Measurements from ENCODE around the gene PVALB.

PVALB gene

GRCh38 chr22:36846271-36846670, 29.4 kb upstream of the PVALB start:
- no peak for DNase-seq

DNA sequence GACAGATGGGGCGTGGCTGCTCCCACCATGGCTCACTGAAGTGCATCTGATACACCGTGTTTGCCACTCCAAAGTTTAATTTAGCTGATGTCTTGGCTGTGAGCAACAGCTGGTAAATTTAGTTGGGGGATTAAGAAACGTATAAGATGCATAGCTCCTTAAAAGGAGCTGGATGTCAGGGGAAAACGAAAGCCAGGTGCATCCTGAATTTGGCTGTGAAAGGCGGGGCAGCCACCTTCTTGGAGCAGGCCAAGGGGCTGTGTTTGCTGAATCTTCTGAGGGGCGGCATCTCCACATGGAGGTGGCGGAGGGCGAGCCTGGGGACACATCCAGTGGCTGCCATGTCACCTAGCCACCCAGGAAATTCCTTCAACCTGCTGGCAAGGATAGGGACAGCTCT, 23.3 kb upstream of the PVALB start:
- no peak for DNase-seq

- DNase-seq, result no peak
These were observed 22.7 kb upstream of the PVALB start for GRCh38 chr22:36839356-36840073.

DNA sequence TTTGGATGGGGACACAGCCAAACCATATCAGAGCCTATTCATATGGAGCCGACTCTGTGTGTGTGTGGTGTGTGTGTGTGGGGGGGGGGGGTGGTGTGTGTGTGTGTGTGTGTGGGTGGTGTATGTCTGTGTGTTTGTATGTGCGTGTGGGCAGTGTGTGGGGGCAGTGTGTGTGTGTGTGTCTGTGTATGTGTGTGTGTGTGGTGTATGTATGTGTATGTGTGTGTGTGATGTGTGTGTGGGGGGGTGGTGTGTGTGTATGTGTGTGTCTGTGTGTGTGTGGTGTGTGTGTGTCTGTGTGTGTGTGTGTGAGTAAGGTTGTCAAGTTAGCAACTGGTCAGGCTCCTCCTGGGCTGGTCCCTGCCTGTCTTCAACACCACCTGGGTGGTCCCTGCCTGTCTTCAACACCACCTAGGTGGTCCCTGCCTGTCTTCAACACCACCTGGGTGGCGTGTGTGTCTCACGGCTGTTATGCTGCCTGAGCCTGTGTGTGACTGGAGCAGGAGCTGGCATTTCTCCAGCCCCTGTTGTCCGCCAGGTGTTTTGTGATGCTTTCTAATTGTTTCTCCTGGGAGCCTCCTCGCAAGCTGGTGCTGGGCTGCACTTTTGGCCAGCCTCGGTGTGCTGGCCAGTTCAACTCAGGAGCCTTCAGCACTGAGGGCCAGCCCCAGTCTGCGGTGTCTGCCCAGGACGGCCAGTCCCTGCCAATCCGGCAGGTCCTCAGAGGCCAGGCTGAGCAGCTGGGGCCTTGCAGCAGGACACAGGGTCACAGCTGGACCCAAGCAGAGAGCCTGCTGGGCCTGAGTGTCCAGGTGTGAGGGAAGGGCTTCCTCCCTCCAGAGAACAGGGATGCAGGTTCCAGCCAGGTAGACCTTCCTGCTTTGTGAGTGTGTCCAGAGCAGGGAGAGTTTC, 21.5 kb upstream of the PVALB start:
- DNase-seq, result no peak

DNA sequence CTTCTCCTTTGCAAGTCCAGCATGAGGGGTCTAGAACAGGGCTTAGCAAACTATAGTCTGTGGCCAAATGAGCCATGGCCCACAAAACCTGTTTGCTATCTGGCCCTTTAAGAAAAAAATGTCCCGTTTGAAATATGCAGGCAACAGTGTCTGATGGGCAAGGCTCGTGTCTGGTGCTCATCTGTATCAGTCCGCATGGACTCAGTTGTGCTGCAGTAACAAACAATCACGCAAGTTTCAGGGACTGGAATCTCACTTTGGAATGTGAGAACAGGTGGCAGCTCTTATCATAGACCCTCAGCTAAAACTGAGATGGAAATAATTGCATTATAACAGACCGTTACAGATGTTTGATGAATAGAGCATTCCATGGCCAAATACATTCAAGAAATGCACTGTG, 19.1 kb upstream of the PVALB start:
- no peak for DNase-seq

DNA sequence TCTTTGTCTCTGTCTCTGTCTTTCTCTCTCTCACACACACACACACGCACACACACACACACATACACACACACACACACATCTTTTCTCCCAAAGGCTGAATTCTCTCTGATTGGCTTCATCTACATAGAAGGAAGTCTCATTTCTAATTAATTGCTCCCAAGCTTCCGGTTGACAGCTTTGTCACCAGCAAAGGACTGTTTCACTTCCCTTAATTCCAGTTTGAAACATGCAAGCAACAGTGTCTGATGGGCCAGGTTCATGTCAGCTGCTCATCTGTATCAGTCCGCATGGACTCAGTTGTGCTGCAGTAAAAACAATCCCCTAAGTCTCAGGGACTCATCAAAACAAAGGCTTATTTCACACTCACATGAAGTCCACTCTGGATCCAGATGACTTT, 16.2 kb upstream of the PVALB start:
- no peak for DNase-seq

DNA sequence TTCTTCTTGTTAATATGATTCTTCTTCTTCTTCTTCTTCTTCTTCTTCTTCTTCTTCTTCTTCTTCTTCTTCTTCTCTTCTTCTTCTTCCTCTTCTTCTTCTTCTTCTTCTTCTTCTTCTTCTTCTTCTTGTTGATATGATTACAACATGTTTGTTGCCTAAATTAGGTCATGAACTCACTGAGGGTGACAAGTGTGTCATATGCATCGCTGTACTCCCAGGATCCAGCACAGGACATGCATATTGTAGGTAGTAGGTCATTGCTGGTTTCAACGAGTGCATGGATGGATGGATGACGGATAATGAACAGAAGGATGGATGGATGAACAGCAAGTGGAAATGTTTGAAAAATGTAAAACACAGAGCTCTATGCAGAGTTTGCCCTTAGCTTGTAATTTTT, 14.9 kb upstream of the PVALB start:
- DNase-seq, result no peak

- DNase-seq, result no peak
These were observed 14.4 kb upstream of the PVALB start for GRCh38 chr22:36831206-36831605.

DNA sequence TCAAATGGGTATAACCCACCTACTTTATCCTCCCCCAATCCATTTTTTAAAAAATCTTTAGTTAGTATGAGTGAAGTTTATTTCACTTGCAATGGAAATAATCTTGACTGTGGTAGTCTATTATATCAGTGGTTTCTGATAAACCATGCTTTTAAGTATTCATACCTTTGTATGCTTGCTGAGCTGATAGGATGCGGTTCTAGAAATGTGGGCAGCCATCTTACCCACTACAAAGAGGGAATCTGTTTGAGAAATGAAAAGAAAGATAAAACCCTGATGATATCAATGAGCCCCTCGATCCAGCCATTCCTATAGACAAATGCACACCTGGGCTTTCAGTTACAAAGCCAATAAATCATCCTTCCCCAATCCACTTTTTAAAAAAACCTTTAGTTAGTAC, 13.8 kb upstream of the PVALB start:
- DNase-seq, result no peak

DNA sequence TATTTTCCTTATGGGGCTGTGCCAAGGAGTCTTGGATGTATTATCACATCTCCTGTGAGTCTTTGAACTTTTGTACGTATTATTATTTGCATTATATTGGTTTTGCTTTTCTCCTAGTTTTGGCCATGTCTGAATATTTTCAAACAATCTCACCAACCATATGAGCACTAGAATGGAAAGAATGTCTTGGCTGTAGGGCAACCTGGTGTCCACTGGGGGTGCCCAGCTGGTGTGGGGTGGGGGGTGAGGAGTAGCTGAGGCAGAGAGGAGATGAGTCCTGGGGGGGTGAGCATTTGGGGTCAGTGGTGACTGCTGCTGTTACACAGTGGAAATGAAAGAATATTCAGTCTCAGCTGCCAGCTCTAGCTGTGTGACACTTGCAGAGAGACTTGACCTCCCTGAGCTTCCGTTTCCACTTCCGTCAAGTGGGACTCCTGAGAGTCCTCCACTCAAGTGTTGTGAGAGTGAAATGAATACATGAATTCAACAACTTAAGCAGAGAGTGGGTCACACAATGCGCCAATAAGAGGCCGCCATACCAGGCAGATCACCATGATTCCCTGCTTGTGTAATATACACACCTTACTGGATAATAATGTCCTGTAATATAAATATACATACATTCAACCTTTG, 12.7 kb upstream of the PVALB start:
- DNase-seq, result peak; percentile 78

DNA sequence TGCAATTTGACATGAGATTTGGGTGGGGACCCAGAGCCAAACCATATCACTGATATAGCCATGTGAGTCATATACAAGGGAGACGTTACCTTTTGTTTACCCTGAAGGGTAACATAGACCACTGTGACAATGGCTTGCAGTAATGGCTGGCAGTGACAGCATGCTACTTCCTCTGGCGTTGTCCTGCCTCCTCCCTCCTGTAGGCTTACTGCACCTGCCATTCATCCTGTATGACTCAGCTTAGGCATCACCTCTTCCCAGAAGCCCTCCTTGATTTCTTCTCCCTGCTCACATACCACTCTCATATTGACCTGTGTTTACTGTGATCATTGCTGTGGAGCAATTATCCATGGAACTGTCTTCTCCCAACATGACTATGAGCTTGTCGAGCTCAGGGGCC, 12.0 kb upstream of the PVALB start:
- DNase-seq, result peak; percentile 32

- DNase-seq, result no peak
These were observed 9.4 kb upstream of the PVALB start for GRCh38 chr22:36826262-36826661.

DNA sequence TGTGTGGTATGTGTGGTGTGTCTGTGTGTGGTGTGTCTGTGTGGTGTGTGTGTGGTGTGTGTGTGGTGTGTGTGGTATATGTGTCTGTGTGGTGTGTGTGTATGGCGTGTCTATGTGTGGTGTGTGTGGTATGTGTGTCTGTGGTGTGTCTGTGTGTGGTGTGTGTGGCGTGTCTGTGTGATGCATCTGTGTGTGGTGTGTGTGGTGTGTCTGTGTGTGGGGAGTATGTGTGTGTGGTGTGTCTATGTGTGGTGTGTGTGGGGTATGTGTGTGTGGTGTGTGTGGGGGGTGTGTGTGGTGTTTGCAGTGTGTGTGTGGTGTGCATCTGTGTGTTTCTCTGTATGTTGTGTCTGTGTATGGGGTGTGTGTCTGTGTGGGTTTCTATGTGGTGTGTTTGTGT, 7.8 kb upstream of the PVALB start:
- no peak for DNase-seq

DNA sequence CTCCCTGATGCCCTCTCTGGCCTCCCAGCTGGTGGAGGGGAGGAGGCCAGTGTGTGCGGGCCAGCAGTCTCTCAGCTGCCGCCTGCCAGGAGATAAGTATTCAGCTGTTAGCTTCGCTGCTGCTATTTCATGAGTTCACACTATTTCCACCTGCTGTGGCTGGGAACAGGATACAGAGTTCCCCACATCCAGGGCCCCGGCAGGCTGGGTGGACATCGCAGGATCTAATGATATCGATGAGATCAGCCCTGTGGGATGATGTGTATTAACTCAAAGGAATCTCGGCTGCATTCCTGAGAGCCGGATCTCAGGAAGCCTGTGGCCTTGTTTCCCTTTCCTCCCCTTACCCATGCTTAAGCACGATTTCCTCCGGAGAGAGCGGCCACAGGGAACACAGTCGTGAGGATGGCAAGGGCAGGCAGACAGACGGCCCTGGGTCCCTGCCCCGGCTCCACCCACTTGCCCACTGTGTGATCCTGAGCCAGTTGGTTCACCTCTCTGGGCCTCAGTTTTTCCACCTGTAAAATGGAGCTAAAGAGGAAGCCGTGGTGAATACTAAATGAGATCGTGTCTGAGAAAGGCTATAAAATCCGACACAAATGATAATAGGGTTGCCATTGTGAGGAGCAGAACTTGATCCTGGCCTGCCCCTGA, 6.5 kb upstream of the PVALB start:
- no peak for DNase-seq

GRCh38 chr22:36822581-36822980, 5.7 kb upstream of the PVALB start:
- DNase-seq, result no peak

DNA sequence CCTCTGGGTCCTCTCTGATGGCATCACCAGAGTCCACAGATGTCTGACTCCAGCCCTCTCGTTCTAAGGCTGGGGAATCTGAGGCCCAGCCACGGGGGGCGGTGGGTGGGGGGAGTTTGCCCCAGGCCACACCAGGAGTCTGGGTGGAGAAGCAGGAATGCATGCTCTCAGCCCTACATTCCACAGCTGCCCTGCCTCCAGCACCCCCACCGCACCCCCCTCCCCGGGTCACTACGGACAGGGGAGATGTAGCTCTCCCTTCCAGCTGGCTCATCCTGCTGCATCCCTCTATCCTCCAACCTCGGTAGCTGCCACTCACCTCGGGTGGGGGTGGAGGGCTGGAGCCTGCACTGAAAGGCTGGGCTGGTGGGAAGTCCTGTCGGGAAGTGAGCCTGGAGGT, 2.3 kb upstream of the PVALB start:
- DNase-seq, result no peak

GRCh38 chr22:36818010-36818642, 1.3 kb upstream of the PVALB start:
- no peak for DNase-seq

GRCh38 chr22:36817525-36817848, 652 bp upstream of the PVALB start:
- DNase-seq, result no peak

DNA sequence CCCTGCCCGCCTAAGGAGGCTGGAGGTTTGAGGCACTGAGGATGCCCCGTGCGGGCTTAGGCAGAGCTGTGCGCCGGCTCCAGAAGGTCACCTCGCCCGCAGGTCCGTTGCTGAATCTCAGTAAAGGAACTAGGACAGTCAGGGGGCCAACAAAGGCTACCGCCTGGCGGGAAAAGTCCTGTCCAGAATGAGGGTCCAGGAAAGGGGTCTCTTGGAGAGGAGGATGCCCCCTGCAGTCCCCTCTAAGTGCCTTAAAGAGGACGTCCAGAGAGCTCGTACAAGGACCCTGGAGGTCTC, 548 bp downstream of the PVALB start:
- no peak for DNase-seq

DNA sequence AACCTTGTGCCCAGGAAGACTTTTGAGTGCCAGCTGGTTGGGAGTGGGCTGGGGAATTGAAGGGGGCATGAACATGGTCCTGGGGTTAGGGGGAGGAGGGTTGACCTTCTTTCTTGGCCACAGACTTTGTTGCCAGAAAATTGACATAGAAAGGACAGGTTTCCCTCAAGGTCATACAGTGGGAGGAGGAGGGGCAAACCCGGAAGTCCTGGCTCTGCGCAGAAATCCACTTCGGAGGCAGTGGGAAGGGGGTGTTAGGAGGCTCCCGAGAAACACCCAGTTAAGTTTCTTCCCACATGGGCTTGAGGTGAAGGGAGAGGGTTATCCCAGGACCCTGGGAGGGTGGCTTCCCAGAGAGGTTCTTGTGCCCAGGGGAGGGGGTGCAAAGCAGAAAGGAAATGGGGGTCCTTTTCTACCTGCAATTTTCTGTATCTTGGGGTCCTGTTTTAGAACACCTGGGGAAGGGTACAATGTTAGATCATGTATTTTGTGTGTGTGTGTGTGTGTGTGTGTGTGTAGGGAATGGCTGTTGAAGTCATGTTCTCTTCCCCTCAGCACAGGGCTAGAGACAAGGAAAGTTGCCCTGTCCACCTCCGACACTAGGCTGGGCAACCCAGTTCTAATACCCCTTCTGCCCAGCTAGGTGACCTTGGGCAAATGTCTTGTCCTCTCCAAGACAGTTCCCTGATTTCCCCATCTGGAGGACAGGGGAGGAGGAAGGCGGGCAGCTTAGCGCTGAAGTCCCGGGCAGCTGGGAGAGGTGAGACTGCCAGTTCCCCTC, 1.1 kb downstream of the PVALB start:
- DNase-seq, result no peak

DNA sequence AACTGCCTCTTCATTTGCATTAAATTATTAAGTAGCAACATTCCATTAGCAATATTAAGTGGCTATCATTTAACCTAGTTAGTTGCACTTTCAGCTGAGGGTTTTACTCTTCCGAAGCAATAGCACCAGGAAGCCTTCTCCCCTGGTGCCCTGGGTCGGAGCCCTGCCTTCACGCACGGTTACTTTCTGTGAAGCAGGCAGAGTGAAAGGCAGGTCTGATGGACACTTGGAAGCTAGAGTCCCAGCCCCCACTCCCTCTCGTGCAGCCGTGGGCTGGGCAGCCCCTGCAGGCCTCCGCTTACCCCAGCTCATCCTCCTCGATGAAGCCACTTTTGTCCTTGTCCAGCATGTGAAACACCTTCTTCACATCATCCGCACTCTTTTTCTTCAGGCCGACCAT, 2.0 kb downstream of the PVALB start:
- DNase-seq, result no peak

DNA sequence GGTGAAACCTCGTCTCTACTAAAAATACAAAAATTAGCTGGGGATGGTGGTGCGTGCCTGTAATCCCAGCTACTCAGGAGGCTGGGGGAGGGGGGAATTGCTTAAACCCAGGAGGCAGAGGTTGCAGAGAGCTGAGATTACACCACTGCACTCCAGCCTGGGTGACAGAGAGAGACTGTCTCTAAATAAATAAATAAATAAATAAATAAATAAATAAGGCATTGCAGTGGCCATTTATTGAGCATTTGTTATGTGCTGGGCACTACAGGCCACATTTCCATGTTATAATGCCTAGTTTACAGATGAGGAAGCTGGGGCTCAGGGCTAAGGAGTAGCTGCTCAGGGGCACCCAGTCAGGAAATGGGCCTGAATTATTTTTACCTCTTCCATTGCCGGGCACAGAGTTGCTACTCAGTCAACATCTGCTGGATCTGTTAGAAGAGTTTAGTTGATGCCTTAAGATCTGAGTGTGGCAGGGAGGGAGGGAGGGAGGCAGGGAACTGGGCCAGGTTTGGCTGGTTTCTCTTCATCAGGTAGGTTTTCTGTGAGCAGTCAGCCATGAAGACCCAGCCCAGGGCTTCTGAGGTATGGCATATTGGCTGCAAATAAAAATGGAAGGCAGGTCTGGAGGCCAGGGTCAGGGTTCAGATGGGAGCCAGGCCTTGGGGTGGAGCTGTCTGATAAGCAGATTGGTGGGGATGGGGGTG, 5.6 kb downstream of the PVALB start:
- peak; percentile 6 for DNase-seq

Measured in NCI-H2029 (cell line).